Hepatocyte (in vitro differentiated cells): ENCODE measurements around the gene TMEM270.

Source experiments
- EZH2 ChIP-seq: fragments of 200-600 bp; sonication (generic); IDR thresholded peaks from 2 replicates; pipeline ENCODE4 v1.6.1; 2016; ENCODE audit warnings: antibody characterized with exemption, mild to moderate bottlenecking, borderline replicate concordance
- EZH2phosphoT487 ChIP-seq: fragments of 200-600 bp; sonication (generic); IDR thresholded peaks from one replicate; pipeline ENCODE4 v1.6.1; 2018; ENCODE audit warnings: antibody characterized with exemption, mild to moderate bottlenecking, low read depth, moderate library complexity; ENCODE audit not compliant: unreplicated experiment, severe bottlenecking
- TF ChIP-seq, protein P1 (sequence below): fragments of 200-600 bp; sonication (generic); IDR thresholded peaks from 2 replicates; pipeline ENCODE4 v1.5.1; 2016; ENCODE audit warnings: antibody characterized with exemption, mild to moderate bottlenecking; ENCODE audit not compliant: poor library complexity

DNA sequence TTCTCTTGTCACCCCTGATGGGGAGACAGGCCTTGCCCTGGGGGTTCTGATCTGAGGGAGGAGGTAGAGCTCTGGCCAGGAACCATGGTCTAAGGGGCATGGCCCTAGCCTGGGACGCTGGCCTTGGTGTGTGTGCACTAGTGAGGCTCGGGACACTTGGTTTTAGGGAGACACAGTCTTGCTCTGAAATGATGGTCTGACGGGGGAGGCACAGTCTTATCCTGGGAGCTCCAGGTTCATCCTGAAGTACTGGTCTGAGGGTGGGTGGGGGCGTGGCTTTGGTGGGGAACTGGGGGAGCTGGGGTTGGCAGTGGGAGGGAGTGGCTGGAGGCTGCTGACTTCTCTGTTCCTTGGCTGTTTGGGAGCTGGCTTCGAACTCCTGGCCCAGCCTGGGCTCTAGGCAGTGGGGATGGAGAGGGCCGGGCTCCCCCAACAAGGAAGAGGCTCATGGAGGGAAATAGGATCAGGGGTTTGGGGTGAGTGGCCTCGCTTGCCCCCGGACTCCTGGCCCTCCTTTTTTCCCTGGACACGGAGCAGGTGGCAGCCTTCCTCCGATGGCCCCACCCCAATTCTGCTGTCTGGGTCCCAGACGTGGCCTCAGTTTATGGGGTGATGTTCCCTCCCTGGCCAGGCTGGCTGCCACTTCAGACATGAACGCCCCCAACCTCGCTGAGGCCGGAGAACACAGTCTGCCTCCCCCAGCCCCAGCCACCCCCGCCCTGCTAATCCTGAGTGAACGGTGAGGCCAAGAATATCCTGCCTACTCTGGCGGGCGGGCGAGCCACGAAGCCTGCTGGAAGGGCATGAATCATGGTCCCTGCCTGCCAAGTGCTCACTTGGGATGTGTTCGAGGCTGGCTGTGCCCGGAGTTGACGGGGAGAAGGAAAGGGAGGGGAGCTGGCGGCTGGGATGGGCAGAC lies 43.5 kb downstream of the TMEM270 start:
- TF ChIP-seq, protein P1, sequence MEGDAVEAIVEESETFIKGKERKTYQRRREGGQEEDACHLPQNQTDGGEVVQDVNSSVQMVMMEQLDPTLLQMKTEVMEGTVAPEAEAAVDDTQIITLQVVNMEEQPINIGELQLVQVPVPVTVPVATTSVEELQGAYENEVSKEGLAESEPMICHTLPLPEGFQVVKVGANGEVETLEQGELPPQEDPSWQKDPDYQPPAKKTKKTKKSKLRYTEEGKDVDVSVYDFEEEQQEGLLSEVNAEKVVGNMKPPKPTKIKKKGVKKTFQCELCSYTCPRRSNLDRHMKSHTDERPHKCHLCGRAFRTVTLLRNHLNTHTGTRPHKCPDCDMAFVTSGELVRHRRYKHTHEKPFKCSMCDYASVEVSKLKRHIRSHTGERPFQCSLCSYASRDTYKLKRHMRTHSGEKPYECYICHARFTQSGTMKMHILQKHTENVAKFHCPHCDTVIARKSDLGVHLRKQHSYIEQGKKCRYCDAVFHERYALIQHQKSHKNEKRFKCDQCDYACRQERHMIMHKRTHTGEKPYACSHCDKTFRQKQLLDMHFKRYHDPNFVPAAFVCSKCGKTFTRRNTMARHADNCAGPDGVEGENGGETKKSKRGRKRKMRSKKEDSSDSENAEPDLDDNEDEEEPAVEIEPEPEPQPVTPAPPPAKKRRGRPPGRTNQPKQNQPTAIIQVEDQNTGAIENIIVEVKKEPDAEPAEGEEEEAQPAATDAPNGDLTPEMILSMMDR: no peak
- TF ChIP-seq EZH2: no peak
- TF ChIP-seq EZH2phosphoT487: no peak
